HL-60 (cell line): ENCODE results near the gene ANGPTL3.
"Not testable (repeated sequence)": the region's sequence is repeated elsewhere in the genome, so short reads cannot be mapped to it uniquely, and the experiment has no call there.

ENCODE experiments used
- POLR2AphosphoS5 ChIP-seq: IDR thresholded peaks from 2 replicates; pipeline ENCODE4 v1.6.1; 2012; ENCODE audit warnings: low read depth
- SPI1 ChIP-seq: IDR thresholded peaks from 2 replicates; pipeline ENCODE4 v1.6.1; 2012; ENCODE audit warnings: low read depth, mild to moderate bottlenecking, borderline replicate concordance
- TF ChIP-seq, protein P1 (sequence below): IDR thresholded peaks from one replicate; pipeline ENCODE4 v1.5.1; 2011; ENCODE audit warnings: low read length, control low read depth, inconsistent platforms; ENCODE audit not compliant: insufficient read depth
- TF ChIP-seq, protein P2 (sequence below): IDR thresholded peaks from 2 replicates; pipeline ENCODE4 v1.6.1; 2012; ENCODE audit warnings: low read depth; ENCODE audit not compliant: insufficient replicate concordance

DNA sequence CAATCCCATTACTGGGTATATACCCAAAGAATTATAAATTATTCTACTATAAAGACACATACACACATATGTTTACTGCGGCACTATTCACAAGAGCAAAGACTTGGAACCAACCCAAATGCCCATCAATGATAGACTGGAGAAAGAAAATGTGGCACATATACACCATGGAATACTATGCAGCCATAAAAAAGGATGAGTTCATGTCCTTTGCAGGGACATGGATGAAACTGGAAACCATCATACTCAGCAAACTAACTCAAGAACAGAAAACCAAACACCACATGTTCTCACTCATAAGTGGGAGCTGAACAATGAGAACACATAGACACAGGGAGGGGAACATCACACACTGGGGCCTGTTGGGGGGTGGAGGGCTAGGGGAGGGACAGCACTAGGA is 30.1 kb upstream of the ANGPTL3 start:
- TF ChIP-seq POLR2AphosphoS5, SPI1: not testable (repeated sequence)
- TF ChIP-seq, protein P1, sequence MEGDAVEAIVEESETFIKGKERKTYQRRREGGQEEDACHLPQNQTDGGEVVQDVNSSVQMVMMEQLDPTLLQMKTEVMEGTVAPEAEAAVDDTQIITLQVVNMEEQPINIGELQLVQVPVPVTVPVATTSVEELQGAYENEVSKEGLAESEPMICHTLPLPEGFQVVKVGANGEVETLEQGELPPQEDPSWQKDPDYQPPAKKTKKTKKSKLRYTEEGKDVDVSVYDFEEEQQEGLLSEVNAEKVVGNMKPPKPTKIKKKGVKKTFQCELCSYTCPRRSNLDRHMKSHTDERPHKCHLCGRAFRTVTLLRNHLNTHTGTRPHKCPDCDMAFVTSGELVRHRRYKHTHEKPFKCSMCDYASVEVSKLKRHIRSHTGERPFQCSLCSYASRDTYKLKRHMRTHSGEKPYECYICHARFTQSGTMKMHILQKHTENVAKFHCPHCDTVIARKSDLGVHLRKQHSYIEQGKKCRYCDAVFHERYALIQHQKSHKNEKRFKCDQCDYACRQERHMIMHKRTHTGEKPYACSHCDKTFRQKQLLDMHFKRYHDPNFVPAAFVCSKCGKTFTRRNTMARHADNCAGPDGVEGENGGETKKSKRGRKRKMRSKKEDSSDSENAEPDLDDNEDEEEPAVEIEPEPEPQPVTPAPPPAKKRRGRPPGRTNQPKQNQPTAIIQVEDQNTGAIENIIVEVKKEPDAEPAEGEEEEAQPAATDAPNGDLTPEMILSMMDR, result not testable (repeated sequence)
- TF ChIP-seq, protein P2, sequence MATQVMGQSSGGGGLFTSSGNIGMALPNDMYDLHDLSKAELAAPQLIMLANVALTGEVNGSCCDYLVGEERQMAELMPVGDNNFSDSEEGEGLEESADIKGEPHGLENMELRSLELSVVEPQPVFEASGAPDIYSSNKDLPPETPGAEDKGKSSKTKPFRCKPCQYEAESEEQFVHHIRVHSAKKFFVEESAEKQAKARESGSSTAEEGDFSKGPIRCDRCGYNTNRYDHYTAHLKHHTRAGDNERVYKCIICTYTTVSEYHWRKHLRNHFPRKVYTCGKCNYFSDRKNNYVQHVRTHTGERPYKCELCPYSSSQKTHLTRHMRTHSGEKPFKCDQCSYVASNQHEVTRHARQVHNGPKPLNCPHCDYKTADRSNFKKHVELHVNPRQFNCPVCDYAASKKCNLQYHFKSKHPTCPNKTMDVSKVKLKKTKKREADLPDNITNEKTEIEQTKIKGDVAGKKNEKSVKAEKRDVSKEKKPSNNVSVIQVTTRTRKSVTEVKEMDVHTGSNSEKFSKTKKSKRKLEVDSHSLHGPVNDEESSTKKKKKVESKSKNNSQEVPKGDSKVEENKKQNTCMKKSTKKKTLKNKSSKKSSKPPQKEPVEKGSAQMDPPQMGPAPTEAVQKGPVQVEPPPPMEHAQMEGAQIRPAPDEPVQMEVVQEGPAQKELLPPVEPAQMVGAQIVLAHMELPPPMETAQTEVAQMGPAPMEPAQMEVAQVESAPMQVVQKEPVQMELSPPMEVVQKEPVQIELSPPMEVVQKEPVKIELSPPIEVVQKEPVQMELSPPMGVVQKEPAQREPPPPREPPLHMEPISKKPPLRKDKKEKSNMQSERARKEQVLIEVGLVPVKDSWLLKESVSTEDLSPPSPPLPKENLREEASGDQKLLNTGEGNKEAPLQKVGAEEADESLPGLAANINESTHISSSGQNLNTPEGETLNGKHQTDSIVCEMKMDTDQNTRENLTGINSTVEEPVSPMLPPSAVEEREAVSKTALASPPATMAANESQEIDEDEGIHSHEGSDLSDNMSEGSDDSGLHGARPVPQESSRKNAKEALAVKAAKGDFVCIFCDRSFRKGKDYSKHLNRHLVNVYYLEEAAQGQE, result not testable (repeated sequence)
